HepG2 (cell line): Measurements from ENCODE around the gene NELFCD.
A peak's percentile ranks its signal among the peaks of the same experiment; 100 is the strongest.

Source experiments
- ATF3 ChIP-seq: sonication (generic); formaldehyde crosslinking; IDR thresholded peaks from 2 replicates; pipeline ENCODE4 v1.4.0; 2020; ENCODE audit warnings: missing genetic modification reagents
- BORCS8-MEF2B ChIP-seq: sonication (generic); formaldehyde crosslinking; IDR thresholded peaks from 2 replicates; pipeline ENCODE4 v1.8.0; 2022; ENCODE audit warnings: mild to moderate bottlenecking, missing genetic modification reagents
- CTCF ChIP-seq: sonication (generic); formaldehyde crosslinking; IDR thresholded peaks from 2 replicates; pipeline ENCODE4 v1.5.0; 2020; ENCODE audit warnings: mild to moderate bottlenecking, missing genetic modification reagents, moderate library complexity
- FOXM1 ChIP-seq: sonication (generic); formaldehyde crosslinking; IDR thresholded peaks from 2 replicates; pipeline ENCODE4 v1.5.0; 2020; ENCODE audit warnings: missing genetic modification reagents
- HOXA5 ChIP-seq: sonication (generic); formaldehyde crosslinking; IDR thresholded peaks from 2 replicates; pipeline ENCODE4 v1.4.0; 2020; ENCODE audit warnings: missing genetic modification reagents
- KDM1A ChIP-seq: IDR thresholded peaks from 2 replicates; pipeline ENCODE4 v1.6.1; 2016; ENCODE audit warnings: missing compliant biosample characterization
- MAZ ChIP-seq, 2 experiments: sonication (generic) in 1 of 2; formaldehyde crosslinking in 1 of 2; IDR thresholded peaks; 2 replicates each; pipeline versions ENCODE4 v1.5.0 to v1.6.1; 2012 to 2020; ENCODE audit warnings: low read depth in 2 of 2, mild to moderate bottlenecking in 2 of 2, borderline replicate concordance in 1 of 2, improper control_type of control experiment in 1 of 2, low read length in 1 of 2, missing genetic modification reagents in 1 of 2, moderate library complexity in 1 of 2
- MXD4 ChIP-seq: IDR thresholded peaks from 2 replicates; pipeline ENCODE4 v1.6.1; 2016; ENCODE audit warnings: mild to moderate bottlenecking, missing biosample characterization, missing genetic modification reagents
- POLR2A ChIP-seq, 2 experiments: IDR thresholded peaks; 2 replicates each; pipeline ENCODE4 v1.6.1; 2011; ENCODE audit warnings: low read depth in 2 of 2, low read length in 2 of 2, mild to moderate bottlenecking in 1 of 2, moderate library complexity in 1 of 2; ENCODE audit not compliant: insufficient read depth in 1 of 2
- RELA ChIP-seq: sonication (generic); formaldehyde crosslinking; IDR thresholded peaks from 2 replicates; pipeline ENCODE4 v1.4.0; 2020; ENCODE audit warnings: missing genetic modification reagents
- SAFB2 ChIP-seq: sonication (generic); formaldehyde crosslinking; IDR thresholded peaks from 2 replicates; pipeline ENCODE4 v1.5.1; 2020; ENCODE audit warnings: missing genetic modification reagents, low read depth, mild to moderate bottlenecking, borderline replicate concordance
- ZNF382 ChIP-seq: sonication (generic); formaldehyde crosslinking; IDR thresholded peaks from 2 replicates; pipeline ENCODE4 v1.5.0; 2020; ENCODE audit warnings: missing genetic modification reagents, mild to moderate bottlenecking, borderline replicate concordance
- ZNF558 ChIP-seq: sonication (generic); formaldehyde crosslinking; IDR thresholded peaks from 2 replicates; pipeline ENCODE4 v1.9.0; 2022; ENCODE audit warnings: mild to moderate bottlenecking, missing genetic modification reagents, borderline replicate concordance
- ZNF891 ChIP-seq: sonication (generic); formaldehyde crosslinking; IDR thresholded peaks from 2 replicates; pipeline ENCODE4 v1.5.0; 2020; ENCODE audit warnings: mild to moderate bottlenecking, missing genetic modification reagents

GRCh38 chr20:59017493-59018231 is 36.6 kb downstream of the NELFCD start:
- TF ChIP-seq SAFB2 (CRISPR knock-in tag) (no peak), CTCF (CRISPR knock-in tag) (no peak), ZNF891 (CRISPR knock-in tag) (peak; percentile 69; the same call in 1 of the 2 replicates), BORCS8-MEF2B (CRISPR knock-in tag) (no peak), MAZ (IDR thresholded peaks at IDR 0.05; ENCODE audit: borderline replicate concordance, low read depth, low read length) (no peak), MAZ (CRISPR knock-in tag; IDR thresholded peaks at IDR 0.05; ENCODE audit: low read depth) (no peak), ATF3 (no peak), ZNF558 (no peak), MXD4 (no peak), HOXA5 (CRISPR knock-in tag) (no peak), FOXM1 (CRISPR knock-in tag) (no peak), RELA (no peak), POLR2A (IDR thresholded peaks at IDR 0.05; ENCODE audit: insufficient read depth in 1 of 2, low read depth in 2 of 2, low read length in 2 of 2) (peak in 1 of 2 experiments; percentile 22; a peak in 1 of 4 replicates), ZNF382 (no peak), KDM1A (CRISPR knock-in tag) (no peak)
